ENCODE data around the gene GAA.
"Not testable (repeated sequence)": the region's sequence is repeated elsewhere in the genome, so short reads cannot be mapped to it uniquely, and the experiment has no call there.

The GAA gene

GRCh38 chr17:80152081-80152702, 50.8 kb downstream of the GAA start:
- peaks cover 2% of the 10 kb centered on the region for H3K36me3 Mint-ChIP-seq (ENCODE audit: low read depth)
- peaks cover 10% of the 10 kb centered on the region for H3K4me1 Mint-ChIP-seq (ENCODE audit: low read depth)
- H3K27me3 Mint-ChIP-seq (ENCODE audit: low read depth) = peaks cover 5% of the 10 kb centered on the region
- H3K4me3 Mint-ChIP-seq = no peak overlapping the region
- H3K27ac Mint-ChIP-seq = no peak overlapping the region
- peaks cover 18% of the 10 kb centered on the region for H3K9me3 Mint-ChIP-seq

- Mint-ChIP-seq H3K36me3 (ENCODE audit: low read depth) (peaks cover 2% of the 10 kb centered on the region), H3K27ac (no peak overlapping the region), H3K4me1 (ENCODE audit: low read depth) (peaks cover 10% of the 10 kb centered on the region), H3K9me3 (peaks cover 18% of the 10 kb centered on the region), H3K4me3 (no peak overlapping the region), H3K27me3 (ENCODE audit: low read depth) (peaks cover 5% of the 10 kb centered on the region)
Observed at GRCh38 chr17:80153004-80153403, 51.6 kb downstream of the GAA start.

GRCh38 chr17:80154166-80154565, 52.8 kb downstream of the GAA start:
- peaks cover 18% of the 10 kb centered on the region for H3K9me3 Mint-ChIP-seq
- no peak overlapping the region for H3K27ac Mint-ChIP-seq
- peaks cover 9% of the 10 kb centered on the region for H3K27me3 Mint-ChIP-seq (ENCODE audit: low read depth)
- H3K4me1 Mint-ChIP-seq (ENCODE audit: low read depth) = peaks cover 7% of the 10 kb centered on the region
- peaks cover 2% of the 10 kb centered on the region for H3K36me3 Mint-ChIP-seq (ENCODE audit: low read depth)
- no peak overlapping the region for H3K4me3 Mint-ChIP-seq

- H3K27ac Mint-ChIP-seq; H3K4me1 Mint-ChIP-seq (ENCODE audit: low read depth); H3K4me3 Mint-ChIP-seq; H3K36me3 Mint-ChIP-seq (ENCODE audit: low read depth): not testable (repeated sequence)
- Mint-ChIP-seq H3K27me3 (ENCODE audit: low read depth) (peaks cover 22% of the 10 kb centered on the region), H3K9me3 (peaks cover 18% of the 10 kb centered on the region)
Observed at GRCh38 chr17:80155600-80155999, 54.2 kb downstream of the GAA start.

- H3K9me3 Mint-ChIP-seq = peaks cover 9% of the 10 kb centered on the region
- H3K4me1 Mint-ChIP-seq (ENCODE audit: low read depth) = no peaks in the 10 kb centered on the region
- H3K27ac Mint-ChIP-seq = no peak overlapping the region
- H3K4me3 Mint-ChIP-seq = no peak overlapping the region
- no peaks in the 10 kb centered on the region for H3K36me3 Mint-ChIP-seq (ENCODE audit: low read depth)
- H3K27me3 Mint-ChIP-seq (ENCODE audit: low read depth) = peaks cover 31% of the 10 kb centered on the region
Observed at GRCh38 chr17:80158846-80159245, 57.5 kb downstream of the GAA start.

GRCh38 chr17:80160536-80160935, 59.2 kb downstream of the GAA start:
- peaks cover 31% of the 10 kb centered on the region for H3K27me3 Mint-ChIP-seq (ENCODE audit: low read depth)
- no peaks in the 10 kb centered on the region for H3K4me1 Mint-ChIP-seq (ENCODE audit: low read depth)
- H3K9me3 Mint-ChIP-seq = peaks cover 6% of the 10 kb centered on the region
- H3K4me3 Mint-ChIP-seq = no peak overlapping the region
- no peak overlapping the region for H3K27ac Mint-ChIP-seq
- no peaks in the 10 kb centered on the region for H3K36me3 Mint-ChIP-seq (ENCODE audit: low read depth)

GRCh38 chr17:80163336-80163735, 62.0 kb downstream of the GAA start:
- Mint-ChIP-seq H3K36me3 (ENCODE audit: low read depth) (no peaks in the 10 kb centered on the region), H3K27me3 (ENCODE audit: low read depth) (peaks cover 29% of the 10 kb centered on the region), H3K9me3 (no peaks in the 10 kb centered on the region), H3K27ac (no peak overlapping the region), H3K4me1 (ENCODE audit: low read depth) (no peaks in the 10 kb centered on the region), H3K4me3 (no peak overlapping the region)

- H3K27me3 Mint-ChIP-seq (ENCODE audit: low read depth) = peaks cover 25% of the 10 kb centered on the region
- no peaks in the 10 kb centered on the region for H3K36me3 Mint-ChIP-seq (ENCODE audit: low read depth)
- no peak overlapping the region for H3K4me3 Mint-ChIP-seq
- no peaks in the 10 kb centered on the region for H3K9me3 Mint-ChIP-seq
- H3K4me1 Mint-ChIP-seq (ENCODE audit: low read depth) = no peaks in the 10 kb centered on the region
- no peak overlapping the region for H3K27ac Mint-ChIP-seq
Observed at GRCh38 chr17:80164185-80164584, 62.8 kb downstream of the GAA start.

- Mint-ChIP-seq H3K4me3 (no peak overlapping the region), H3K9me3 (no peaks in the 10 kb centered on the region), H3K4me1 (ENCODE audit: low read depth) (no peaks in the 10 kb centered on the region), H3K36me3 (ENCODE audit: low read depth) (no peaks in the 10 kb centered on the region), H3K27me3 (ENCODE audit: low read depth) (peaks cover 13% of the 10 kb centered on the region), H3K27ac (no peak overlapping the region)
Observed at GRCh38 chr17:80166446-80166845, 65.1 kb downstream of the GAA start.

- no peak overlapping the region for H3K4me3 Mint-ChIP-seq
- H3K27ac Mint-ChIP-seq = no peak overlapping the region
- H3K36me3 Mint-ChIP-seq (ENCODE audit: low read depth) = no peaks in the 10 kb centered on the region
- peaks cover 12% of the 10 kb centered on the region for H3K27me3 Mint-ChIP-seq (ENCODE audit: low read depth)
- no peaks in the 10 kb centered on the region for H3K4me1 Mint-ChIP-seq (ENCODE audit: low read depth)
- H3K9me3 Mint-ChIP-seq = no peaks in the 10 kb centered on the region
Observed at GRCh38 chr17:80168371-80168770, 67.0 kb downstream of the GAA start.

- Mint-ChIP-seq H3K36me3 (ENCODE audit: low read depth) (no peaks in the 10 kb centered on the region), H3K4me3 (no peak overlapping the region), H3K27ac (no peak overlapping the region), H3K4me1 (ENCODE audit: low read depth) (no peaks in the 10 kb centered on the region), H3K27me3 (ENCODE audit: low read depth) (peaks cover 12% of the 10 kb centered on the region), H3K9me3 (no peaks in the 10 kb centered on the region)
Observed at GRCh38 chr17:80169107-80169506, 67.7 kb downstream of the GAA start.
